ENCODE data around the gene PODN.
A peak's percentile ranks its signal among the peaks of the same experiment; 100 is the strongest.

Gene PODN

GRCh38 chr1:53023546-53023945, 38.5 kb upstream of the PODN start:
- no peak overlapping the region for H3K4me3 ChIP-seq (ENCODE audit: control insufficient read depth, low read depth, low read length)
- no peak for DNase-seq (ENCODE audit: low read depth)
- TF ChIP-seq CTCF (IDR thresholded peaks at IDR 0.05; ENCODE audit: control insufficient read depth, insufficient read depth, low read depth, low read length, missing control alignments), result no peak

- no peak for DNase-seq (ENCODE audit: low read depth)
- no peak for TF ChIP-seq CTCF (IDR thresholded peaks at IDR 0.05; ENCODE audit: control insufficient read depth, insufficient read depth, low read depth, low read length, missing control alignments)
- H3K4me3 ChIP-seq (ENCODE audit: control insufficient read depth, low read depth, low read length), result no peak overlapping the region
Measured at GRCh38 chr1:53024117-53024516, 37.9 kb upstream of the PODN start.

GRCh38 chr1:53025034-53025768, 36.8 kb upstream of the PODN start:
- DNase-seq (ENCODE audit: low read depth), result peak; percentile 42
- H3K4me3 ChIP-seq (ENCODE audit: control insufficient read depth, low read depth, low read length), result no peak overlapping the region
- TF ChIP-seq CTCF (IDR thresholded peaks at IDR 0.05; ENCODE audit: control insufficient read depth, insufficient read depth, low read depth, low read length, missing control alignments), result no peak

GRCh38 chr1:53025769-53026112, 36.3 kb upstream of the PODN start:
- no peak for DNase-seq (ENCODE audit: low read depth)
- no peak for TF ChIP-seq CTCF (IDR thresholded peaks at IDR 0.05; ENCODE audit: control insufficient read depth, insufficient read depth, low read depth, low read length, missing control alignments)
- H3K4me3 ChIP-seq (ENCODE audit: control insufficient read depth, low read depth, low read length), result no peak overlapping the region

- no peak overlapping the region for H3K4me3 ChIP-seq (ENCODE audit: control insufficient read depth, low read depth, low read length)
- TF ChIP-seq CTCF (IDR thresholded peaks at IDR 0.05; ENCODE audit: control insufficient read depth, insufficient read depth, low read depth, low read length, missing control alignments), result no peak
- no peak for DNase-seq (ENCODE audit: low read depth)
Measured at GRCh38 chr1:53026254-53026653, 35.8 kb upstream of the PODN start.

GRCh38 chr1:53031732-53032131, 30.3 kb upstream of the PODN start:
- no peak for TF ChIP-seq CTCF (IDR thresholded peaks at IDR 0.05; ENCODE audit: control insufficient read depth, insufficient read depth, low read depth, low read length, missing control alignments)
- H3K4me3 ChIP-seq (ENCODE audit: control insufficient read depth, low read depth, low read length), result no peak overlapping the region
- no peak for DNase-seq (ENCODE audit: low read depth)
